Mesenchymal stem cell (in vitro differentiated cells and primary cell): Measurements from ENCODE around the gene NPAS2.

Experiments used
- DNase-seq: peaks from one replicate; pipeline ENCODE4 v3.0.0-alpha.2; 2013
- H2AFZ ChIP-seq: one replicate; pipeline ENCODE4 v1.6.1; 2013; ENCODE audit warnings: low read depth, mild to moderate bottlenecking, control low read depth, inconsistent platforms, low read length, moderate library complexity
- H2AK5ac ChIP-seq: 2 replicates; pipeline ENCODE4 v1.6.1; 2013; ENCODE audit warnings: low read length, moderate library complexity, mild to moderate bottlenecking, inconsistent platforms; ENCODE audit not compliant: severe bottlenecking
- H2BK120ac ChIP-seq: one replicate; pipeline ENCODE4 v1.6.1; 2013; ENCODE audit warnings: low read depth, mild to moderate bottlenecking, inconsistent platforms, low read length, moderate library complexity
- H2BK12ac ChIP-seq, 2 experiments: one replicate each; pipeline ENCODE4 v1.6.1; 2013; ENCODE audit warnings: inconsistent platforms in 2 of 2, low read length in 2 of 2, mild to moderate bottlenecking in 2 of 2, moderate library complexity in 2 of 2, control low read depth in 1 of 2
- H2BK15ac ChIP-seq: one replicate; pipeline ENCODE4 v1.6.1; 2013; ENCODE audit warnings: mild to moderate bottlenecking, low read depth, inconsistent platforms; ENCODE audit not compliant: poor library complexity, severe bottlenecking
- H2BK5ac ChIP-seq: 2 replicates; pipeline ENCODE4 v1.6.1; 2013; ENCODE audit warnings: low read depth, mild to moderate bottlenecking, low read length, control low read depth, inconsistent platforms; ENCODE audit not compliant: poor library complexity, severe bottlenecking
- H3K14ac ChIP-seq, 2 experiments: one replicate each; pipeline ENCODE4 v1.6.1; 2013; ENCODE audit warnings: inconsistent platforms in 2 of 2, low read length in 2 of 2, control low read depth in 1 of 2, mild to moderate bottlenecking in 1 of 2, moderate library complexity in 1 of 2
- H3K18ac ChIP-seq, 2 experiments: one replicate each; pipeline ENCODE4 v1.6.1; 2013; ENCODE audit warnings: inconsistent platforms in 2 of 2, low read length in 2 of 2, control low read depth in 1 of 2, low read depth in 1 of 2, mild to moderate bottlenecking in 1 of 2
- H3K23ac ChIP-seq, 2 experiments: one replicate each; pipeline ENCODE4 v1.6.1; 2013; ENCODE audit warnings: inconsistent platforms in 2 of 2, low read length in 2 of 2, mild to moderate bottlenecking in 2 of 2, moderate library complexity in 2 of 2, control low read depth in 1 of 2
- H3K27ac ChIP-seq: 2 replicates; pipeline ENCODE4 v1.5.1; 2013; ENCODE audit warnings: mild to moderate bottlenecking, moderate library complexity, low read length, control low read depth, inconsistent platforms; ENCODE audit not compliant: poor library complexity, severe bottlenecking
- H3K27me3 ChIP-seq, 2 experiments: 2 replicates each; pipeline versions ENCODE4 v1.6.1 to v1.7.0; 2013; ENCODE audit warnings: low read length in 2 of 2, mild to moderate bottlenecking in 2 of 2, moderate library complexity in 2 of 2, control low read depth in 1 of 2, inconsistent platforms in 1 of 2; ENCODE audit not compliant: control insufficient read depth in 1 of 2, insufficient read depth in 1 of 2
- H3K36me3 ChIP-seq, 2 experiments: 2 replicates each; pipeline versions ENCODE4 v1.6.1 to v1.7.0; 2013; ENCODE audit warnings: low read length in 2 of 2, control low read depth in 1 of 2, inconsistent platforms in 1 of 2, low read depth in 1 of 2, mild to moderate bottlenecking in 1 of 2; ENCODE audit not compliant: insufficient read depth in 2 of 2, control insufficient read depth in 1 of 2
- H3K4ac ChIP-seq, 2 experiments: one replicate each; pipeline ENCODE4 v1.6.1; 2013; ENCODE audit warnings: inconsistent platforms in 2 of 2, low read length in 2 of 2, mild to moderate bottlenecking in 2 of 2, moderate library complexity in 2 of 2, control low read depth in 1 of 2, low read depth in 1 of 2
- H3K4me1 ChIP-seq: 2 replicates; pipeline ENCODE4 v1.6.1; 2013; ENCODE audit warnings: low read depth, low read length, control low read depth; ENCODE audit not compliant: control insufficient read depth, insufficient read depth
- H3K4me2 ChIP-seq: 2 replicates; pipeline ENCODE4 v1.6.1; 2013; ENCODE audit warnings: low read length, mild to moderate bottlenecking, inconsistent platforms; ENCODE audit not compliant: poor library complexity, severe bottlenecking
- H3K4me3 ChIP-seq, 2 experiments: 2 replicates each; pipeline versions ENCODE4 v1.5.1 to v1.7.0; 2013; ENCODE audit warnings: low read length in 2 of 2, mild to moderate bottlenecking in 2 of 2, control low read depth in 1 of 2, low read depth in 1 of 2; ENCODE audit not compliant: insufficient read depth in 1 of 2
- H3K79me1 ChIP-seq: replicated peaks from 2 replicates; pipeline ENCODE4 v1.6.1; 2013; ENCODE audit warnings: mild to moderate bottlenecking, control low read depth, low read length, inconsistent platforms; ENCODE audit not compliant: poor library complexity, severe bottlenecking
- H3K9ac ChIP-seq: 2 replicates; pipeline ENCODE4 v1.7.0; 2013; ENCODE audit warnings: mild to moderate bottlenecking, low read length, moderate library complexity
- H3K9me3 ChIP-seq: 2 replicates; pipeline ENCODE4 v1.7.0; 2013; ENCODE audit warnings: mild to moderate bottlenecking, low read length; ENCODE audit not compliant: control insufficient read depth
- H4K8ac ChIP-seq: one replicate; pipeline ENCODE4 v1.6.1; 2013; ENCODE audit warnings: inconsistent platforms, mild to moderate bottlenecking, low read length, moderate library complexity
- H4K91ac ChIP-seq: one replicate; pipeline ENCODE4 v1.6.1; 2013; ENCODE audit warnings: mild to moderate bottlenecking, low read length, inconsistent platforms
- WGBS: methylation state at CpG from one replicate; pipeline ENCODE4 v1.1.7; 2013; ENCODE audit warnings: mixed read lengths; 5-methylcytosine and 5-hydroxymethylcytosine counted together

The NPAS2 gene

GRCh38 chr2:100820273-100820522 lies 259 bp downstream of the NPAS2 start:
- H3K9ac ChIP-seq, result peak overlapping the region; percentile 86
- H3K18ac ChIP-seq, result peak overlapping the region; percentile 92 to 94
- no peaks in the 10 kb centered on the region for H3K36me3 ChIP-seq
- no peak overlapping the region for H2BK5ac ChIP-seq
- no peaks in the 10 kb centered on the region for H3K9me3 ChIP-seq
- H2BK12ac ChIP-seq, result no peak overlapping the region
- peaks cover 21% of the 10 kb centered on the region for H3K4me1 ChIP-seq
- 0% methylated on average over 19 of the region's 43 CpGs for WGBS
- no peak overlapping the region for H2AK5ac ChIP-seq
- peak overlapping the region; percentile 86 to 98 for H3K23ac ChIP-seq
- H3K27me3 ChIP-seq, result peaks cover 0 to 49% of the 10 kb centered on the region in 2 experiments
- peak overlapping the region; percentile 99 for H2BK15ac ChIP-seq
- H4K91ac ChIP-seq, result peak overlapping the region; percentile 83
- H3K4ac ChIP-seq, result peak overlapping the region; percentile 60 to 93
- peak overlapping the region; percentile 100 for H3K4me2 ChIP-seq
- no peaks in the 10 kb centered on the region for H3K79me1 ChIP-seq
- no peak for DNase-seq
- H3K4me3 ChIP-seq, result peak overlapping the region; percentile 61 to 88
- H4K8ac ChIP-seq, result peak overlapping the region; percentile 88
- peak overlapping the region; percentile 81 for H2AFZ ChIP-seq
- peak overlapping the region; percentile 80 to 99 for H3K14ac ChIP-seq
- no peak overlapping the region for H3K27ac ChIP-seq
- H2BK120ac ChIP-seq, result peak overlapping the region; percentile 68

- Histone ChIP-seq H3K79me1 (no peaks in the 10 kb centered on the region), H3K27ac (no peak overlapping the region), H4K8ac (peak overlapping the region; percentile 88), H2BK120ac (peak overlapping the region; percentile 68), H2BK15ac (peak overlapping the region; percentile 99), H3K27me3 (peaks cover 0 to 49% of the 10 kb centered on the region in 2 experiments), H3K14ac (peak overlapping the region; percentile 80 to 99), H3K23ac (peak overlapping the region; percentile 86 to 98), H2AK5ac (no peak overlapping the region), H3K4me3 (peak overlapping the region; percentile 61 to 88), H4K91ac (peak overlapping the region; percentile 83), H2AFZ (peak overlapping the region; percentile 81), H2BK12ac (peak overlapping the region; percentile 35 to 77), H3K9me3 (no peaks in the 10 kb centered on the region), H2BK5ac (no peak overlapping the region), H3K4me2 (peak overlapping the region; percentile 100), H3K36me3 (no peaks in the 10 kb centered on the region), H3K4ac (peak overlapping the region; percentile 60 to 93), H3K18ac (peak overlapping the region; percentile 92 to 94), H3K9ac (peak overlapping the region; percentile 86), H3K4me1 (peaks cover 21% of the 10 kb centered on the region)
- peak; percentile 62 for DNase-seq
- 2% methylated on average over 45 of the region's 60 CpGs for WGBS
These were observed 750 bp downstream of the NPAS2 start for GRCh38 chr2:100820523-100821254.

- Histone ChIP-seq H3K79me1 (no peaks in the 10 kb centered on the region), H2BK5ac (no peak overlapping the region), H3K36me3 (no peaks in the 10 kb centered on the region), H3K27me3 (peaks cover 0 to 49% of the 10 kb centered on the region in 2 experiments), H2AK5ac (no peak overlapping the region), H3K9ac (peak overlapping the region; percentile 86), H2AFZ (no peak overlapping the region), H3K27ac (no peak overlapping the region), H4K91ac (no peak overlapping the region), H2BK15ac (no peak overlapping the region), H3K18ac (no peak overlapping the region), H3K9me3 (no peaks in the 10 kb centered on the region), H3K4me3 (peak overlapping the region in 1 of 2 experiments; percentile 88), H3K4ac (peak overlapping the region in 1 of 2 experiments; percentile 49), H3K23ac (no peak overlapping the region), H3K14ac (no peak overlapping the region), H2BK12ac (no peak overlapping the region), H3K4me1 (peaks cover 21% of the 10 kb centered on the region), H3K4me2 (no peak overlapping the region), H2BK120ac (no peak overlapping the region), H4K8ac (no peak overlapping the region)
- DNase-seq, result peak; percentile 30
- WGBS, result 36% methylated on average over 13 of the region's 14 CpGs
These were observed 1.4 kb downstream of the NPAS2 start for GRCh38 chr2:100821255-100821910.

- Histone ChIP-seq H3K27ac (no peak overlapping the region), H3K18ac (no peak overlapping the region), H4K91ac (no peak overlapping the region), H4K8ac (no peak overlapping the region), H3K9me3 (no peaks in the 10 kb centered on the region), H3K36me3 (no peaks in the 10 kb centered on the region), H3K9ac (peak overlapping the region; percentile 23), H2AFZ (no peak overlapping the region), H2BK120ac (no peak overlapping the region), H2BK5ac (no peak overlapping the region), H2AK5ac (no peak overlapping the region), H3K4ac (no peak overlapping the region), H3K4me1 (peaks cover 21% of the 10 kb centered on the region), H3K27me3 (peaks cover 0 to 49% of the 10 kb centered on the region in 2 experiments), H3K4me3 (peak overlapping the region in 1 of 2 experiments; percentile 88), H2BK15ac (no peak overlapping the region), H3K14ac (no peak overlapping the region), H3K79me1 (no peaks in the 10 kb centered on the region), H3K23ac (no peak overlapping the region), H3K4me2 (no peak overlapping the region), H2BK12ac (no peak overlapping the region)
- no peak for DNase-seq
- WGBS, result 74% methylated on average over 8 of the region's 9 CpGs
These were observed 1.9 kb downstream of the NPAS2 start for GRCh38 chr2:100821911-100822265.
